Measurements from ENCODE around the gene TUT1.

DNA sequence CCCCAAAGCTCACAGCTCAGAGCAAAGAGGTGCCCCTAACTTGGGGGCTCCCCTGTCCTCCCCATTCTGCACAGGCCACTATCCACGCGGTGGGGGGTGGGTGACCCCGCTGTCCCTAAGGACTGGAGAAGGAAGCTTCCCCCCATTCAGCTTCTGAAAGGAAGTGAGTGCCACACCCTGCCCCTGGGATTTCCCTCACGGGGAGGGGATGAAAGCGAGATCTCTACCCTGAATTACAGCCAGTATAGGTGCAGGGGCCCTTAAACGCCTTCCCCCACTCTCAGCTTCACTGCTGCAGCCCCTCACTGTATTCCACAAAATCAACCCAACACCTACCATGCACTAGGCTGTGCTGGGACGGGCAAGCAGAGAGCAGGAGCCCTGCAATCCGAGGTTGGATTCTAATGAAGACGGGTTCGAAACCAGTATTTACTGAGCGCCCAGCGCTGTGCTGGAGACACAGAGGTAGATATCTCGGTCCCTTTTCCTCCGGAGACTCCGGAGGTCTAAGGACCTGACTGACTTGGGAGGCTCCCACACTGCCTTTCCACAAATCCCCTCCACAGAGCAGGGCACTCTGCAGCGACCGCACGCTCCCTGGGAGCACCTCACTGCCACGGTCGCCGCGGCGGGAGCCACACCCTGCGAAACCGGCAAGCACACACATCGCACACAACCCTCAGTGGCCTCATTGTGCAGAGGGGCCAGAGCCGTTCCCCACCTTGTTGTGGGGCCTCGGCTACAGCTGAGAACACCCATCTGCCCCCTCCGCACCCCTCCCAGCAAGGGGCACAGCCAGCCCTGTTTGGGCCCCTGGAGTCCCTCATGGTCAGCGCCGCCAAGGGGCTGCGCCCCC lies 46.5 kb downstream of the TUT1 start:
- TF ChIP-seq, protein P1, sequence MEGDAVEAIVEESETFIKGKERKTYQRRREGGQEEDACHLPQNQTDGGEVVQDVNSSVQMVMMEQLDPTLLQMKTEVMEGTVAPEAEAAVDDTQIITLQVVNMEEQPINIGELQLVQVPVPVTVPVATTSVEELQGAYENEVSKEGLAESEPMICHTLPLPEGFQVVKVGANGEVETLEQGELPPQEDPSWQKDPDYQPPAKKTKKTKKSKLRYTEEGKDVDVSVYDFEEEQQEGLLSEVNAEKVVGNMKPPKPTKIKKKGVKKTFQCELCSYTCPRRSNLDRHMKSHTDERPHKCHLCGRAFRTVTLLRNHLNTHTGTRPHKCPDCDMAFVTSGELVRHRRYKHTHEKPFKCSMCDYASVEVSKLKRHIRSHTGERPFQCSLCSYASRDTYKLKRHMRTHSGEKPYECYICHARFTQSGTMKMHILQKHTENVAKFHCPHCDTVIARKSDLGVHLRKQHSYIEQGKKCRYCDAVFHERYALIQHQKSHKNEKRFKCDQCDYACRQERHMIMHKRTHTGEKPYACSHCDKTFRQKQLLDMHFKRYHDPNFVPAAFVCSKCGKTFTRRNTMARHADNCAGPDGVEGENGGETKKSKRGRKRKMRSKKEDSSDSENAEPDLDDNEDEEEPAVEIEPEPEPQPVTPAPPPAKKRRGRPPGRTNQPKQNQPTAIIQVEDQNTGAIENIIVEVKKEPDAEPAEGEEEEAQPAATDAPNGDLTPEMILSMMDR (IDR thresholded peaks at IDR 0.05), result no peak
- TF ChIP-seq POLR2A (IDR thresholded peaks at IDR 0.05) (no peak), EP300 (IDR thresholded peaks at IDR 0.05) (no peak)
